ENCODE results near the gene PLIN4. TPM values are rescaled to one million over a fixed set of nuclear protein-coding genes. Genes with fewer than 3 reads are reported as not detected.

The PLIN4 gene
- total and polyA plus RNA-seq, 2 donors (not counting 1 experiment from before 2014, with no cell fraction given) = 0.07 to 5.3 TPM

GRCh38 chr19:4498694-4499093, 19.6 kb downstream of the PLIN4 start:
- Histone ChIP-seq H3K9ac (ENCODE audit: insufficient read depth, low read length) (no peak overlapping the region), H3K4me3 (replicated peaks in 1 of 4; ENCODE audit: control extremely low read depth in 1 of 4, insufficient read depth in 1 of 4, low read depth in 3 of 4, low read length in 4 of 4) (no peak overlapping the region), H3K4me1 (ENCODE audit: control insufficient read depth, extremely low read depth, insufficient read depth, low read length) (no peaks in the 10 kb centered on the region), H3K4me2 (ENCODE audit: extremely low read depth, insufficient read depth, low read length) (no peak overlapping the region), H3K27ac (ENCODE audit: insufficient read depth, low read length) (no peak overlapping the region), H3K79me2 (ENCODE audit: control insufficient read depth, insufficient read depth, low read length) (no peaks in the 10 kb centered on the region), H3K9me3 (ENCODE audit: control insufficient read depth, insufficient read depth, low read depth, low read length) (no peaks in the 10 kb centered on the region), H3K27me3 (ENCODE audit: control insufficient read depth, insufficient read depth, low read length) (no peaks in the 10 kb centered on the region), H3K36me3 (ENCODE audit: control insufficient read depth, insufficient read depth, low read length) (peaks cover 25% of the 10 kb centered on the region), H2AFZ (ENCODE audit: low read length) (no peak overlapping the region), H4K20me1 (ENCODE audit: control insufficient read depth, extremely low read depth, insufficient read depth, low read length) (no peaks in the 10 kb centered on the region)
- TF ChIP-seq EZH2 (IDR thresholded peaks at IDR 0.05; ENCODE audit: low read length, missing control alignments) (no peak), CTCF (conservative IDR thresholded peaks at IDR 0.05 in 1 of 2, IDR thresholded peaks at IDR 0.05 in 1 of 2; ENCODE audit: low read depth in 1 of 2, low read length in 2 of 2) (no peak)
- no peak for DNase-seq (ENCODE audit: low read depth in 2 of 2)

GRCh38 chr19:4497770-4498389, 20.4 kb downstream of the PLIN4 start:
- Histone ChIP-seq H3K36me3 (ENCODE audit: control insufficient read depth, insufficient read depth, low read length) (peaks cover 29% of the 10 kb centered on the region), H3K79me2 (ENCODE audit: control insufficient read depth, insufficient read depth, low read length) (no peaks in the 10 kb centered on the region), H3K27ac (ENCODE audit: insufficient read depth, low read length) (no peak overlapping the region), H3K9me3 (ENCODE audit: control insufficient read depth, insufficient read depth, low read depth, low read length) (no peaks in the 10 kb centered on the region), H4K20me1 (ENCODE audit: control insufficient read depth, extremely low read depth, insufficient read depth, low read length) (no peaks in the 10 kb centered on the region), H3K4me2 (ENCODE audit: extremely low read depth, insufficient read depth, low read length) (no peak overlapping the region), H3K4me1 (ENCODE audit: control insufficient read depth, extremely low read depth, insufficient read depth, low read length) (no peaks in the 10 kb centered on the region), H2AFZ (ENCODE audit: low read length) (no peak overlapping the region), H3K9ac (ENCODE audit: insufficient read depth, low read length) (no peak overlapping the region), H3K27me3 (ENCODE audit: control insufficient read depth, insufficient read depth, low read length) (no peaks in the 10 kb centered on the region), H3K4me3 (replicated peaks in 1 of 4; ENCODE audit: control extremely low read depth in 1 of 4, insufficient read depth in 1 of 4, low read depth in 3 of 4, low read length in 4 of 4) (no peak overlapping the region)
- DNase-seq (ENCODE audit: low read depth in 2 of 2) = no peak
- TF ChIP-seq EZH2 (IDR thresholded peaks at IDR 0.05; ENCODE audit: low read length, missing control alignments) (no peak), CTCF (conservative IDR thresholded peaks at IDR 0.05 in 1 of 2, IDR thresholded peaks at IDR 0.05 in 1 of 2; ENCODE audit: low read depth in 1 of 2, low read length in 2 of 2) (no peak)

DNA sequence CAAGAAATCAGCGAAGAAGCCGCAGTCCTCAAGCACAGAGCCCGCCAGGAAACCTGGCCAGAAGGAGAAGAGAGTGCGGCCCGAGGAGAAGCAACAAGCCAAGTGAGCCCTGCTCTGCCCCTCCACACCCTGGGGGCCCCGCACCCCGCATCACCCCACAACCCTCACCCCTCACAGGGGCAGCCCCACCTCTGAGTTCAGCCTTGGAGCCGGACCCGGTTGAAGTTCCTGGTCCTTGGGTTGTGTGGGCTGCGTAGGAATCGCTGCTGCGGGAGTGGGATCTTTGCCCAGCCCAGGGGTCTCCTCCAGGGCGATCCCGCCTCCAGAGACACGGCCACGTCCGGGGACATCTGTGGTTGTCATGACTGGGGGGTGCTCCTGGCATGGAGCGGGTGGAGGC, 22.0 kb downstream of the PLIN4 start:
- no peaks in the 10 kb centered on the region for H4K20me1 ChIP-seq (ENCODE audit: control insufficient read depth, extremely low read depth, insufficient read depth, low read length)
- H3K4me2 ChIP-seq (ENCODE audit: extremely low read depth, insufficient read depth, low read length) = no peak overlapping the region
- H3K36me3 ChIP-seq (ENCODE audit: control insufficient read depth, insufficient read depth, low read length) = peaks cover 38% of the 10 kb centered on the region
- no peaks in the 10 kb centered on the region for H3K27me3 ChIP-seq (ENCODE audit: control insufficient read depth, insufficient read depth, low read length)
- no peak overlapping the region for H2AFZ ChIP-seq (ENCODE audit: low read length)
- no peaks in the 10 kb centered on the region for H3K4me1 ChIP-seq (ENCODE audit: control insufficient read depth, extremely low read depth, insufficient read depth, low read length)
- no peak overlapping the region for H3K4me3 ChIP-seq (replicated peaks in 1 of 4; ENCODE audit: control extremely low read depth in 1 of 4, insufficient read depth in 1 of 4, low read depth in 3 of 4, low read length in 4 of 4)
- H3K9me3 ChIP-seq (ENCODE audit: control insufficient read depth, insufficient read depth, low read depth, low read length) = no peaks in the 10 kb centered on the region
- DNase-seq (ENCODE audit: low read depth in 2 of 2) = no peak
- TF ChIP-seq EZH2 (IDR thresholded peaks at IDR 0.05; ENCODE audit: low read length, missing control alignments) (no peak), CTCF (conservative IDR thresholded peaks at IDR 0.05 in 1 of 2, IDR thresholded peaks at IDR 0.05 in 1 of 2; ENCODE audit: low read depth in 1 of 2, low read length in 2 of 2) (no peak)
- no peak overlapping the region for H3K9ac ChIP-seq (ENCODE audit: insufficient read depth, low read length)
- H3K79me2 ChIP-seq (ENCODE audit: control insufficient read depth, insufficient read depth, low read length) = no peaks in the 10 kb centered on the region
- no peak overlapping the region for H3K27ac ChIP-seq (ENCODE audit: insufficient read depth, low read length)
